Activated naive CD8-positive, alpha-beta T cell treated with anti-CD3 and anti-CD28 coated beads, Interleukin-2, amount 50 U/mL, for 24 hours (primary cell): ENCODE data around the gene RBM22.

Source experiments
- ATAC-seq: fragments of 150-1000 bp; cut with Tn5 transposase; one replicate; pipeline ENCODE4 v1.10.0; 2021
- DNase-seq: peaks from one replicate; pipeline ENCODE4 v3.0.0; 2021
- H3K27ac Mint-ChIP-seq: one replicate; pipeline ENCODE4 v1.8.0; 2021; ENCODE audit warnings: mild to moderate bottlenecking, mixed read lengths
- H3K27me3 Mint-ChIP-seq: one replicate; pipeline ENCODE4 v1.8.0; 2021; ENCODE audit warnings: mixed read lengths
- H3K36me3 Mint-ChIP-seq: one replicate; pipeline ENCODE4 v1.8.0; 2021; ENCODE audit warnings: low read depth, mixed read lengths
- H3K4me1 Mint-ChIP-seq: one replicate; pipeline ENCODE4 v1.8.0; 2021; ENCODE audit warnings: mixed read lengths
- H3K4me3 Mint-ChIP-seq: one replicate; pipeline ENCODE4 v1.8.0; 2021; ENCODE audit warnings: mild to moderate bottlenecking, moderate library complexity, mixed read lengths
- H3K9me3 Mint-ChIP-seq: one replicate; pipeline ENCODE4 v1.8.0; 2021; ENCODE audit warnings: mixed read lengths

RBM22 gene

GRCh38 chr5:150694612-150695011 is 6.2 kb downstream of the RBM22 start:
- Mint-ChIP-seq H3K4me3 (no peak overlapping the region), H3K9me3 (no peaks in the 10 kb centered on the region), H3K4me1 (peaks cover 4% of the 10 kb centered on the region), H3K27ac (no peak overlapping the region), H3K36me3 (peaks cover 60% of the 10 kb centered on the region), H3K27me3 (no peaks in the 10 kb centered on the region)
- ATAC-seq (no peak), DNase-seq (no peak)

- ATAC-seq (no peak), DNase-seq (no peak)
- H3K27ac Mint-ChIP-seq = peak overlapping the region; percentile 44
- H3K4me3 Mint-ChIP-seq = no peak overlapping the region
- H3K27me3 Mint-ChIP-seq = no peaks in the 10 kb centered on the region
- peaks cover 4% of the 10 kb centered on the region for H3K4me1 Mint-ChIP-seq
- H3K36me3 Mint-ChIP-seq = peaks cover 54% of the 10 kb centered on the region
- H3K9me3 Mint-ChIP-seq = no peaks in the 10 kb centered on the region
Observed at GRCh38 chr5:150692276-150692675, 8.6 kb downstream of the RBM22 start.

GRCh38 chr5:150690760-150691159 is 10.1 kb downstream of the RBM22 start:
- Mint-ChIP-seq H3K4me3 (no peak overlapping the region), H3K4me1 (peaks cover 4% of the 10 kb centered on the region), H3K9me3 (no peaks in the 10 kb centered on the region), H3K27ac (no peak overlapping the region), H3K36me3 (peaks cover 46% of the 10 kb centered on the region), H3K27me3 (no peaks in the 10 kb centered on the region)
- ATAC-seq = no peak
- DNase-seq = no peak

GRCh38 chr5:150689120-150689519 is 11.7 kb downstream of the RBM22 start:
- H3K27me3 Mint-ChIP-seq = no peaks in the 10 kb centered on the region
- H3K27ac Mint-ChIP-seq = no peak overlapping the region
- ATAC-seq = no peak
- H3K36me3 Mint-ChIP-seq = peaks cover 41% of the 10 kb centered on the region
- peaks cover 4% of the 10 kb centered on the region for H3K4me1 Mint-ChIP-seq
- no peaks in the 10 kb centered on the region for H3K9me3 Mint-ChIP-seq
- no peak for DNase-seq
- no peak overlapping the region for H3K4me3 Mint-ChIP-seq

- no peak for ATAC-seq
- Mint-ChIP-seq H3K9me3 (no peaks in the 10 kb centered on the region), H3K4me1 (peaks cover 6% of the 10 kb centered on the region), H3K27me3 (peaks cover 4% of the 10 kb centered on the region), H3K27ac (no peak overlapping the region), H3K36me3 (peaks cover 2% of the 10 kb centered on the region), H3K4me3 (no peak overlapping the region)
- DNase-seq = no peak
Observed at GRCh38 chr5:150676578-150676977, 24.3 kb downstream of the RBM22 start.

GRCh38 chr5:150675069-150675468 is 25.8 kb downstream of the RBM22 start:
- H3K27me3 Mint-ChIP-seq = peaks cover 15% of the 10 kb centered on the region
- H3K36me3 Mint-ChIP-seq = peaks cover 2% of the 10 kb centered on the region
- no peak overlapping the region for H3K27ac Mint-ChIP-seq
- DNase-seq = no peak
- no peak overlapping the region for H3K4me3 Mint-ChIP-seq
- H3K9me3 Mint-ChIP-seq = no peaks in the 10 kb centered on the region
- no peak for ATAC-seq
- H3K4me1 Mint-ChIP-seq = peaks cover 6% of the 10 kb centered on the region

- Mint-ChIP-seq H3K36me3 (no peaks in the 10 kb centered on the region), H3K4me3 (no peak overlapping the region), H3K27me3 (peaks cover 18% of the 10 kb centered on the region), H3K9me3 (no peaks in the 10 kb centered on the region), H3K4me1 (peaks cover 6% of the 10 kb centered on the region), H3K27ac (no peak overlapping the region)
- ATAC-seq = no peak
- DNase-seq = no peak
Observed at GRCh38 chr5:150674341-150674821, 26.5 kb downstream of the RBM22 start.

- no peak overlapping the region for H3K27ac Mint-ChIP-seq
Observed at GRCh38 chr5:150672884-150673275, 28.0 kb downstream of the RBM22 start.

GRCh38 chr5:150672237-150672883 is 28.5 kb downstream of the RBM22 start:
- peak; percentile 60 for ATAC-seq

More at GRCh38 chr5:150672884-150673275, 28.0 kb downstream of the RBM22 start:
- Mint-ChIP-seq H3K36me3 (no peaks in the 10 kb centered on the region), H3K9me3 (no peaks in the 10 kb centered on the region), H3K27me3 (peaks cover 20% of the 10 kb centered on the region), H3K4me1 (peaks cover 6% of the 10 kb centered on the region), H3K4me3 (no peak overlapping the region)
- no peak for DNase-seq
- no peak for ATAC-seq

GRCh38 chr5:150671509-150672236 is 29.2 kb downstream of the RBM22 start:
- Mint-ChIP-seq H3K4me3 (peak overlapping the region; percentile 67), H3K27ac (no peak overlapping the region), H3K36me3 (no peaks in the 10 kb centered on the region), H3K4me1 (peaks cover 6% of the 10 kb centered on the region), H3K9me3 (no peaks in the 10 kb centered on the region), H3K27me3 (peaks cover 20% of the 10 kb centered on the region)
- ATAC-seq (peak; percentile 55), DNase-seq (peak; percentile 18)

More at GRCh38 chr5:150672237-150672883, 28.5 kb downstream of the RBM22 start:
- peak; percentile 24 for DNase-seq
- peaks cover 20% of the 10 kb centered on the region for H3K27me3 Mint-ChIP-seq
- peaks cover 6% of the 10 kb centered on the region for H3K4me1 Mint-ChIP-seq
- no peak overlapping the region for H3K27ac Mint-ChIP-seq
- no peaks in the 10 kb centered on the region for H3K9me3 Mint-ChIP-seq
- H3K36me3 Mint-ChIP-seq = no peaks in the 10 kb centered on the region
- peak overlapping the region; percentile 67 for H3K4me3 Mint-ChIP-seq

GRCh38 chr5:150670948-150671310 is 29.9 kb downstream of the RBM22 start:
- peak overlapping the region; percentile 4 for H3K4me3 Mint-ChIP-seq
- H3K27ac Mint-ChIP-seq = no peak overlapping the region
- no peaks in the 10 kb centered on the region for H3K9me3 Mint-ChIP-seq
- peaks cover 20% of the 10 kb centered on the region for H3K27me3 Mint-ChIP-seq
- H3K4me1 Mint-ChIP-seq = peaks cover 6% of the 10 kb centered on the region
- no peaks in the 10 kb centered on the region for H3K36me3 Mint-ChIP-seq
- DNase-seq (no peak), ATAC-seq (no peak)

GRCh38 chr5:150670275-150670947 is 30.5 kb downstream of the RBM22 start:
- peak overlapping the region; percentile 4 for H3K4me3 Mint-ChIP-seq
- H3K27ac Mint-ChIP-seq = no peak overlapping the region
- ATAC-seq = no peak
- H3K27me3 Mint-ChIP-seq = peaks cover 20% of the 10 kb centered on the region
- H3K4me1 Mint-ChIP-seq = peaks cover 6% of the 10 kb centered on the region
- no peaks in the 10 kb centered on the region for H3K36me3 Mint-ChIP-seq
- no peak for DNase-seq
- no peaks in the 10 kb centered on the region for H3K9me3 Mint-ChIP-seq

GRCh38 chr5:150665044-150665443 is 35.8 kb downstream of the RBM22 start:
- H3K4me3 Mint-ChIP-seq = no peak overlapping the region
- no peaks in the 10 kb centered on the region for H3K36me3 Mint-ChIP-seq
- DNase-seq = no peak
- no peak for ATAC-seq
- H3K27ac Mint-ChIP-seq = no peak overlapping the region
- no peaks in the 10 kb centered on the region for H3K9me3 Mint-ChIP-seq
- no peaks in the 10 kb centered on the region for H3K4me1 Mint-ChIP-seq
- peaks cover 12% of the 10 kb centered on the region for H3K27me3 Mint-ChIP-seq

- Mint-ChIP-seq H3K27ac (no peak overlapping the region), H3K4me3 (no peak overlapping the region), H3K36me3 (no peaks in the 10 kb centered on the region), H3K27me3 (peaks cover 7% of the 10 kb centered on the region), H3K9me3 (no peaks in the 10 kb centered on the region), H3K4me1 (no peaks in the 10 kb centered on the region)
- ATAC-seq = no peak
- no peak for DNase-seq
Observed at GRCh38 chr5:150663936-150664335, 36.9 kb downstream of the RBM22 start.
